ENCODE results near the gene ZMYM2.

The ZMYM2 gene

DNA sequence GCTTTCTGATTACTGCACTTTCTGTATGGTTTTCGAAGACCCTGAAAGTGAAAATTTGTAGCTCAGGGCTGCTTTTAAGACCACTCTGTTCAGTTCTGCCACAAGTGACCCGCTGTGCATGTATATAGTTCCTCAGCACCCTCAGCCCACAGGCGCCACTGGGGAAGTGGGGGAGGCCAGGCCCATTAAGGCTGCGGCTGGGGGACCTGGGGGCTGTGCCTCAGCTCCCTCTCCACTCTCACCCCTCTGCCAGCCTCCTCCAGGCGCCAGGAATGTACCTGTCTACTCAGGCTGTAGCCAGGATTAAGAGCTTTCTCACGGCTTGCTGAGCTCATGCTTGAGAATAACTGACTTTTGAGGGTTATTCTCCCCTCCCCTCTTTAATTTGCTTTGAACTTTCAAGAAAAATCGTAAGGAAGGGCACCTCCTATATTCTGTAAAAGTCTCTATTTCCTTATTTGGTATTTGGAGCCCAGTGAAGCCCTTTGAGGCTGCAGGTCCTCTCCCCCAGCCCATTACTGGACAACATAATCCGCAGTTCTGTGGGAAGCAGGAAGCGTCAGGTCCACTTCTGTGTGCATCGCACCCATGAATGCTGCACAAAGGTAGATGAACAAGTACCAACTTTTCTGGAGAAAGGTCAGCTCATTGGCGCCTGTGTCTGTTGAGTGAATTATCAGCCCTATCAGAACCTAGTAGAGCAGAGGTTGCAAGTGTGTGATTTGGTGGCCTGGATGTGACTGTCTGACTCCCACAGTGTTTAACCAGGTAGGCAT is 172.7 kb downstream of the ZMYM2 start:
- DNase-seq (ENCODE audit: insufficient read length, low spot score) (no peak), FAIRE-seq (no peak)
- TF ChIP-seq, protein P1, sequence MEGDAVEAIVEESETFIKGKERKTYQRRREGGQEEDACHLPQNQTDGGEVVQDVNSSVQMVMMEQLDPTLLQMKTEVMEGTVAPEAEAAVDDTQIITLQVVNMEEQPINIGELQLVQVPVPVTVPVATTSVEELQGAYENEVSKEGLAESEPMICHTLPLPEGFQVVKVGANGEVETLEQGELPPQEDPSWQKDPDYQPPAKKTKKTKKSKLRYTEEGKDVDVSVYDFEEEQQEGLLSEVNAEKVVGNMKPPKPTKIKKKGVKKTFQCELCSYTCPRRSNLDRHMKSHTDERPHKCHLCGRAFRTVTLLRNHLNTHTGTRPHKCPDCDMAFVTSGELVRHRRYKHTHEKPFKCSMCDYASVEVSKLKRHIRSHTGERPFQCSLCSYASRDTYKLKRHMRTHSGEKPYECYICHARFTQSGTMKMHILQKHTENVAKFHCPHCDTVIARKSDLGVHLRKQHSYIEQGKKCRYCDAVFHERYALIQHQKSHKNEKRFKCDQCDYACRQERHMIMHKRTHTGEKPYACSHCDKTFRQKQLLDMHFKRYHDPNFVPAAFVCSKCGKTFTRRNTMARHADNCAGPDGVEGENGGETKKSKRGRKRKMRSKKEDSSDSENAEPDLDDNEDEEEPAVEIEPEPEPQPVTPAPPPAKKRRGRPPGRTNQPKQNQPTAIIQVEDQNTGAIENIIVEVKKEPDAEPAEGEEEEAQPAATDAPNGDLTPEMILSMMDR (IDR thresholded peaks at IDR 0.05; ENCODE audit: insufficient read depth, missing control alignments), result no peak

DNA sequence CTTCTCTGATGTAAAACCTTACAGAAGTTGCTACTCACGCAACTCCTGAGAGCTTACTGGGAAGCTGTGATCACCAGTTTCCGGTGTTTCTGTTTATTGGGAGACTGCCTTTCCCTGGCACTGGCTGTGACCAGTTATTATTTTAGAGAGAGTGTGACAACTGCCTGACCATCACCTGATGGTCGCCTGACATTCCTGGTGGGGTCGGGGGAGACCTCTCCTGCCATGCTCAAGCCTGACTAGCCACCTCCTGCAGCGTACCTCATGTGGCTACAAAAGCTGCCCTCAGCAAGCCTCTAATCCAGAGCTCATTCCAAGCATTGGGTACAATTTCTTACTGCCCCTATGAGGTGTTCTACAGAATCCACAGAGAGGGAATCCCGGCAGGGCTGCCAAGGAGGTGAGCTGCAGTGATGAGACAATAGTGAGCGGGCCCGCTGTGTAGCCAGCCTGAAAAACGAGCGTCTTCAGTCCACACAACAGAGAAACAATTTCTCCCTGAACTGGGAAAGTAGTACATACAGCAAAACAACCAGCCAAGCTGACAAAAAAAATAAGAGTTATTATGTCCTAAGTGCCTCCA is 173.6 kb downstream of the ZMYM2 start:
- FAIRE-seq (no peak), DNase-seq (ENCODE audit: insufficient read length, low spot score) (no peak)
- TF ChIP-seq, protein P1 (IDR thresholded peaks at IDR 0.05; ENCODE audit: insufficient read depth, missing control alignments), result no peak

DNA sequence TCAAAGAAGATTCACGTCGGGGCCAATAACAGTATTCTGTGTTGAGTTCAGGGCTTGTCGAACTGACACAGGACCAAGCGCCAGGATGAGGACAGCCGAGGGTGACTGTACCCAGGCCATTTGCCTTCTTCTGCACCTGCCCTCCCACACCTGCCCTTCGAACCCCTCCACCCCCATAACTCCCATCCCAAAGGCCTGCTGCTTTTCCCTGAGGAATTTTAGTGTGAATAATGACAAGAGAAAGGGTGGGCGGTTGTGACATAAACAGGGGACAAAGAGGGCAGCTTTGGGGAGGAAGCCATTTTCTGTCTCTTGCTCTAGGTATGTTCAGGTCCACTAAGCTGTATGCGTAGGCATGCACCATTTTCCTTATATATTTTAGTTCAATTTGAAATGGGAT is 176.2 kb downstream of the ZMYM2 start:
- no peak for DNase-seq (ENCODE audit: insufficient read length, low spot score)
- TF ChIP-seq, protein P1 (IDR thresholded peaks at IDR 0.05; ENCODE audit: insufficient read depth, missing control alignments), result no peak
- FAIRE-seq, result no peak

DNA sequence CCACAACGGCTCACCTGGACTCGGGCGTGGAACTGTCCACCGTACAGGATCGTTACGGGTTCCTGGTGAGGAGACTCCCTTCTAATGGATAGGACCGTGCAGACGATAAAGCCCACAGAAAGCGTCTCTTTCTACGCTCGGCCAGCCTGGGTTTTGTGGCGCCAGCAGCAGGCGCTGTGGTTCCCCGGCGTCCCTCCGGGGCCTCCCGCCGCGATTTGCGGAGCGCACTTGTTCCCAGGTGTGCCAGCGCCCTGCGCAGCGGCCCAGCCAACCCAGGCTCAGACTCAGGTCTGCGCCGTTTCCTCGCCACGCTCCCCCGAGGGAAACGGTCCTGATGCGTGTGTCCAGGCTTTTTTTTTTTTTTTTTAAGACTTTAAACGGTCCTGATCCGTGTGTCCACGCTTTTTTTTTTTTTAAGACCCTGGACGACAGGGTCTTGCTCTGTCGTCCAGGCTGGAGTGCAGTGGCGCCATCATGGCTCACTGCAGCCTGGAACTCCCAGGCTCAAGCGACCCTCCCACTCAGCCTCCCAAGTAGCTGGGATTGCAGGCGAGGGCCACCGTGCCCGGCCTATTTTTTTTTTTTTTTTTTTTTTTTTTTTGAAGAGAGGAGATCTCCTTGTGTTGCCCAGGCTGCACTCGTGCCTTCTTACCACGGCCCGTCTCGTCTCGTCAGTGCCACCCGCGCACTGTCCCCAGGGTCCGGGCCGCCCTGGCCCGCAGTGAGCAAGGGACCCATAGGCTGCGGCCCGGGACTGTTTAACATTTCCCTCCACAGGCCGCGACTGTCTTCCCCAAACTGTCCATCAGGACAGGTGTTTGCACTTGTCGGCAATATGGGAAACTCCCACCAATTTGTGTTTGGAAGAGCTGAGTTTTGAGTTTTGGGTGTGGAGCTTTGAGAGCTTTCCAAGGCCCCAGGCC is 178.5 kb downstream of the ZMYM2 start:
- DNase-seq (ENCODE audit: insufficient read length, low spot score), result no peak
- TF ChIP-seq, protein P1 (IDR thresholded peaks at IDR 0.05; ENCODE audit: insufficient read depth, missing control alignments), result no peak
- FAIRE-seq, result no peak

DNA sequence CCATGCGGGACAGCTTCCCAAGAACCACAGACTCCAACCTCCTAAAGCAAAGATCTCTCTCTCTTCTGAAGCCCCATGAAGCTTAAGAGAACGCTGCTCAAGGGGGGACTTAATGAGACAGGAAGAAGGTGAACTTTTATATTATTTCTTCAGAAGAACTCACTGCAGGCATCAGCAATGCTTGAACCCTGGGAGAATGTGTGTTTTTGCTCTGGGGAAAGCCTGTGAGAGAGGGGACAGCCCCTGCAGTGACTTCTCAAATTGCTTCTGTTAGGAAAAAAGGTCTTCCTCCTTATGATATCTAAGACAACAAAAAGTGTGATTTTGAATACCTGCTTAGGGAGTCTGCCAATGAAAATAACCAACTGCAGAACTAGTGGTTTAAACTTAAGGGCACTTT is 179.3 kb downstream of the ZMYM2 start:
- DNase-seq (ENCODE audit: insufficient read length, low spot score), result no peak
- no peak for FAIRE-seq
- TF ChIP-seq, protein P1 (IDR thresholded peaks at IDR 0.05; ENCODE audit: insufficient read depth, missing control alignments), result no peak

DNA sequence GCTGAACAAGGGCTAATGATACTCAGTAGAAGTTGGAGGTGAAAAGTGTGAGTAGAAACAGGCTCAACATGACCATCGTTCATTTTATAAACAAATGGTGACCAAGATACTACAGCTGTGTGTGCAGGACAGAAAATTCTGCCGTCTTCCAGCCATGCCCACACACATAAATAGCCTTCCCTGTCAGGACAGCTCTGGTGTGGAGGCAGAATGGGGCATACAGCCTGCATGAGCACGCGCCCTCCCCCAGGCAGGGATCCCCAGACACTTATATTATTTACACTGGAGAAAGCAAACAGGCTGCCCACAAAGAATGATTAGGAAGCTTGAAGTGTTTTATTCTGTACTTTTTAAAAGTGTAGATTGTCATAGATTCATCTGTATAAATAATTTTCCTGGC is 182.0 kb downstream of the ZMYM2 start:
- no peak for FAIRE-seq
- TF ChIP-seq, protein P1 (IDR thresholded peaks at IDR 0.05; ENCODE audit: insufficient read depth, missing control alignments), result no peak
- DNase-seq (ENCODE audit: insufficient read length, low spot score), result no peak

Measured in D721Med (cell line).